ENCODE measurements around the gene HS6ST3.

DNA sequence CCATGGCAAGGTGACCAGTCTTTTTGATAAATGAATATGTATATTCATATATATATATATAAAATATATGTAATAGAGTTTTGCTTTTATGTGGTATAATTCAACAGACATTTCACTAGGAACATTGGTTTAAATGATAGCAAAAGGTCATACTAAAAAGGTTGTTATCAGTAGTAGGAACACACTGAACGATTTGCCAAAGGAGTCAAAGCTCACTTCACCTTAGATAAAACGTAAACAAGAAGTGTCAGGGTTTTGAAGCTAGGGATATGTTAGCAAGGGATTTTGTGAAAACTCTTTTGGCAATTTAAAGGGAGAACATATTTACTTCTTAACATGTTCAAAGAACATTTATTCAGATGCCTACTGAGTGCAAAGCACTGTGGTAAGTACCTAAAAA, 8.0 kb upstream of the HS6ST3 start:
- TF ChIP-seq CTCF (conservative IDR thresholded peaks at IDR 0.05 in 1 of 2, IDR thresholded peaks at IDR 0.05 in 1 of 2; ENCODE audit: low read depth in 1 of 2, low read length in 2 of 2) (no peak), EZH2 (IDR thresholded peaks at IDR 0.05; ENCODE audit: low read length, missing control alignments) (no peak)
